NCI-H1436 (cell line): ENCODE data around the gene UBE3D.
"Not testable (repeated sequence)": the region's sequence is repeated elsewhere in the genome, so short reads cannot be mapped to it uniquely, and the experiment has no call there.

ENCODE experiments used
- DNase-seq: peaks from one replicate; lab custom pipeline; 2025; lab: John Stamatoyannopoulos, UW

The UBE3D gene

DNA sequence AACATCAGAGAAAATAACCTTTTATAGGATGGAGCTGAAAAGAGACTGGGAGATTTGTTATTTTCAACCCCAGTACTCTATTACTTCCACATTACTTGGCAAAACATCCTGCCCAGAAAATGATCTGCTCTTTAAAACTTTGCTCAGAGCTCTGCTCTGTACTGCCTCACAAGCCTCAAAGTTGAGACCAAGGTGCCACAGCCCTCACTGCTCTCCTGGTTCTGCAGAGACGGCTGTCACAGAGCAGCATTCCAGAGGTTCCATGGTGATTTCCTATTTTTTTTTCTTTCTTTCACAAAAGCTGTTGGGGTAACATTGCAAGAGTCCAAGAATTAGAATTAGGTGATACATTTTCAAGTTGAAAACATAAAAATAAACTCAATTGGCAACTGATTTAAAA lies 155.2 kb downstream of the UBE3D start:
- DNase-seq = no peak

DNA sequence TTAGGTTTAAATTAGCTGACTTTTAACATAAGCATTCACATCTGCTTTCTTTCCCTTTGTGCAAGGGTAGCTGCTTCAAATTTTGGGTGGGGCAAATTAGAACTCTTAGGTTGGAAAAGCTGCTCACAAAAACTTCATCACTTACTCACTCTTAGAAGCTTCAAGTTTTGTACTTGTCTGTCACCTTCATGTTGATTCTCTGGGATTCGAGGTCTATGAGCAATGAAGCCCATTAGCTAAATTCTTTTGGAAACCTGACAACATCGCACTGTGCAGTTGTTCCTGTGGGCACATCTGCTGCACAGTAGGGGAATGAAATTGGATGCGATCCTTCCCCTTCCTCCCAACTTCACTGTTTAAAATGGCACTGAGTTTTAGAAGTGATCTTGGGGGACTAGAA lies 156.1 kb downstream of the UBE3D start:
- DNase-seq = no peak

DNA sequence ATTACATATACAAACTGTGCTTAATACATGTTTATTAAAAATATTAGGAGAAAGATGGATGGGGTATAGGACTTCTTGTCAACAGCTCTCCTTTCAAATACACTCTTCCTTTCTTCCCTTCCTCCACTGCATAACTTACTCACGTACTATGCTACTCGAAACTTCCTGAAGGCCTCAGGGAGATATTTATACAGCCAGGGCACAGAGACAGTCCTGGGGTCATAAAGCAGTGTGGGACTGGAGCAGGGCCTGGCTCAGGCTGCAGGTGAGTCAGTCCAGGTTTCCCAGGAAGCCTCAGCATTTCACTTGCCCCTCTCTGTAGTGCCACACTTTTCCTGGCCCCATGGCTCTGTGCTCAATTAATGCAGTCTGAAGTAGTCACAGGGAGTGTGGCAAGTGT lies 157.0 kb downstream of the UBE3D start:
- DNase-seq = no peak

DNA sequence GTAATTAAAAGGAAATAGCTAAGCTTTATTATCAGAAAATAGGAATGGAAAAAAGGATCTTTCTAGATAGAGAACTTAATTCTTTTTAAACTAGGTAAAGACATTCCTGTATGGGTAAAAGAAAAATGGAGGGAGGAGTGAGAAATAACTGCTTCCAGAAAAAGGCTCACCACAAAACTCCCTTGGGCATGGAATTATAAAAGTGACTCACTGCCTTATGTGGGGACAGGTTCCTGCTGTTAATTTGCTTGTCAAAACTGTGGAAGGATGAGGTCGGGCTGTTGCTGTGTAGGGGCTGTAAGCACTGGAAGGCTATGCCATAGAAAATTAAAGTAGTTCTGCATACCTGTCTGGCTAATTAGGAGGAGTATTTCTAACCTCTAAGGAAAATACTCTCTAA lies 158.7 kb downstream of the UBE3D start:
- no peak for DNase-seq

DNA sequence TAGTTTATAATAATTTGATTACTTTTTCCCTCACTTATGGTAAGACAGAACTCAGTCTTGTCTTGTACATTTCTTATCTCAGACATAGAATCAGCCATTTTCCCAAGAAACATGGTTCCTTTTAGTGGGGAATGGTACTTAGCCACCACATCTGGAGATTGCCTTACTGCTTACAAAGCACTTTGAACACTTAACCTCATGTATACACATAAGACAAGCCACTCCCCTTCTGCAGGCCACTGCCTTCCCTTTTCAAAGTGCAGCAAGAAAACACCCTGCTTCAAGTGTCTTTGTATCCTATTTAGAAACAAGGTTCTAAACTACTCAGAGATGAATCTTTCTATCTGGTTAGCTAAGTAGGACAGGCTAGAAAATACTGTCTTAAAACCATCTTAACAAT lies 159.2 kb downstream of the UBE3D start:
- no peak for DNase-seq

DNA sequence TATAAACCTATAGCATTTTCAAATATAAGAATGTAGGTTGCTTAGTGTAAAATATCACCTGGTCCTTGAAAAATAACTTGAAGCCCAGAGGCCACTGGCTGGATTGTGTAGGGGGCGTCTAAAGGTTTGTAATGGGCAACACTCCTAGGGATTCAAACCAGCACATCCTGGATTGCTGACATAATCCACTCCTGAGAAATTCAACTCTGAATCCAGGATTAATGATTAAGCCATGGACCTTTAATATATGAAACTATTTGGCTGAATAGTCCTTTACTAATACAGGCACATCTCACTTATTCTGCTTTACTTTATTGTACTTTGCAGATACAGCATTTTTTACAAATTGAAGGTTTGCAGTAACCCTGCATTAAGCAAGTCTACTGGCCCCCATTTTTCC lies 160.8 kb downstream of the UBE3D start:
- DNase-seq = no peak

DNA sequence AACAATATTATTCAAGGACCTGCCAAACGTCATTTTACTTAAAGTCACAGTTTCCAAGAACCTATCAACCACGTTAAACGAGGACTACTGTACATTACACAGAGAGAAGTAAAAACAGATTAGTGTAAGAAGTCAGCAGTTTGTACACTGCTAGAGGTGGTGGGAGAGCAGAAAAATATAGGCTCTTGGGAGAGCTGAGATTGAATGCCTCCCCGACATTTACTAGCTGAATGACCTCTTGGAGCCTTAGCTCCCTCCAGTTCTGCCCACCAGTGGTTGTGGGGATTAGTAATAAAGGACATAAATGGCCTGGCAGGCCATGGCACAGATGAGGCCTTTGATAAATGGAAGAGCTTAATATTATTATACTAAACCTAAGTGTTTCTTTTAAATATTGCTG lies 161.4 kb downstream of the UBE3D start:
- no peak for DNase-seq

DNA sequence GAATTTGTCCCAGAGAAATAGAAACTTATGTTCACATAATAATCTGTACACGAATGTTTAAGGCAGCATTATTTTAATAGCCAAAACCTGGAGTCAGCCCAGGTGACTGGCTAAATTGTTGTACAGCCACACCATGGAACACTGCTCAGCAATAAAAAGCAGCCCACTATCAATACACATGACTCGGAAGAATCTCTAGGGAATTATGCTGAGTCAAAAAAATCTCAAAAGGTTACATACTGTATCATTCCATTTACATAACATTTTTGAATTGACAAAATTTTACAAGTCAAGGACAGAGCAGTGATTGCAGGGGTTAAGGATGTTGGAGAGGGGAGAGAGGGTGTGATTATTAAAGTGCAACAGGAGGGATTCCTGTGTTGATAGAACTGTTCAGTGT lies 163.4 kb downstream of the UBE3D start:
- no peak for DNase-seq

DNA sequence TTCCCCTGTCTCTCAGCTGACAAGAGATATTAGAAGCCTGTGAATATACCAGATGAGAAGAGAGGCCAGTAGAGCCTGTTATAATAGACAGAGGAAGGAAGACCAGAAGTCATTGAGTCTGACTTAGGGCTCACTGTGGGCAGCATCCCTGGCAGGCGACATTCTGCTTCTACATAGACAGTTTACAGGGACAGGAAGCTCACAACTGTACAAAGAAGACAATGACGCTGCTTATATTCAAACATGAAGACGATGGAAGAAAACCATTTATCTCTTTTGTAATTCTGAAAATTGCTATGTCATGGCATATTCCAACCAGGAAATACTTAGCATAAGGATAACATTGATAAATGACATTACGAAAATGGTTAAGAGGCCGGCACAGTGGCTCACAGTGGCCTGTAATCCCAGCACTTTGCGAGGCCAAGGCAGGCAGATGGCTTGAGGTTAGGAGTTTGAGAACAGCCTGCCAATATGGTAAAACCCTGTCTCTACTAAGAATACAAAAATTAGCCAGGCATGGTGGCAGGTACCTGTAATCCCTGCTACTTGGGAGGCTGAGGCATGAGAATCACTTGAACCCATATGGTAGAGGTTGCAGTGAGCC lies 170.9 kb downstream of the UBE3D start:
- DNase-seq = no peak

DNA sequence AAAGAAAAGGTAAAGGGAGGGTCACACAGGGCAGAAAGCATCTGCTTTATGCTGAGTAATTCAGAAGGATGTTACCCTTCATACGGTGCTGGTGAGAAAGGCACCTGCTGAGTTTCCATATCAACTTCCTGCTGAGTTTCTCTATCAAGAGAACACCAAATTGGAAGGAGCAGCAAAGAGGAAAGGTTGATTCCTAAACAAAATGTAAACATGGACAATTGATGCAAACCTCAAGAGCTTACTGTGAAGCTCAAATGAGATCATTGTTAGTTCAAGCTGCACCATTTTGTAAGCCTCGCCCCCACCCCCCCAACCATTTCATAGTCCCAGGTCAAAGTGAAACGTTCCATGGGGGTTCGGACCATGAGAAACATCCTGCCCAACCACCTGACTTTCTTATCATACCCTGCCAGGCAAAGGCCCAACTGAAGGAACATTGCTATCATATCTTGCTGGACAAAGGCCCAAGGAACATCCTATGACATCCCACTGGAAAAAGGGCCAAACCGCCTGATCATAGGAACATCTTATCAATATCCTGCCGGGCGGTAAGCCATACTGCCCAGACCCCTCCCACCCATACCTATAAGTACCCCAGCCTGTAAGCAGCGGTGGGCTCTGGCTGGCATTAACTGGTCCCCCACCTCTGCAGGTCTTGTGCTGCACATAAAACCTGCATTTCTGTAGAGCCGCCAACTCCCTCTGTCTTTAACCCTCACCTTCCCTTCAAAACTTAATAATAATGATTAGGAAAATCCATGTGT lies 171.6 kb downstream of the UBE3D start:
- no peak for DNase-seq

DNA sequence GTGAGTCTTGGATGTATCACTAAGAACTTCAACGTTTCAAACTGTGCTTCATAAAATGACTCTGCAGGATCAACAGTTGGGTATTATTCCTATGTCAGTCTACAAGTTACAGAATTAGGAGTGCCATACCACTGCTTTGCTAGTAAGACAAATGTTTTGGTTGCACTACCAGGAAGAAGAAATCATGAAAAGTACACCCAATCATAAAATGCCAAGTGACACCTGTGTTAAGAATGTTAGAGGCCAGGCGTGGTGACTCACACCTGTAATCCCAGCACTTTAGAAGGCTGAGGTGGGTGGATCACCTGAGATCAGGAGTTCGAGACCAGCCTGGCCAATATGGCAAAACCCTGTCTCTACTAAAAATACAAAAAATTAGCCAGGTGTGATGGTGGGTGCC lies 174.1 kb downstream of the UBE3D start:
- DNase-seq = not testable (repeated sequence)

DNA sequence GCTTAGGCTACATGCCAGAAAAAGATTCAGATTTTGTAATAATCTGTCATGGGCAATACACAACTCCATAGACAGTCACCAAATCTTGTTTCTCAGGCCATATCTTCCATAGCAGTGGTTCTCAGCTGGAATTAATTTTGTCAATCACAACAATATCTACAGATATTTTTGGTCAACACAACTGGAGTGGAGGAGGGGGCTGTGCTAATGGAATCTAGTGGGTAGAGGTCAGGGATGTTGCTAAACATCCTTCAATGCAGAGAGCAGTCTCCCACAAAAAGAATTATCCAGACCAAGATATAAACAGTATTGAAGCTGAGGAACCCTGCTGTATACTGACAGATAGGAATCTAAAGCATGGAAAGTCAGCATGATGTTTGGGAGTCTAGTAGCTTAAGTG lies 174.6 kb downstream of the UBE3D start:
- DNase-seq = no peak

DNA sequence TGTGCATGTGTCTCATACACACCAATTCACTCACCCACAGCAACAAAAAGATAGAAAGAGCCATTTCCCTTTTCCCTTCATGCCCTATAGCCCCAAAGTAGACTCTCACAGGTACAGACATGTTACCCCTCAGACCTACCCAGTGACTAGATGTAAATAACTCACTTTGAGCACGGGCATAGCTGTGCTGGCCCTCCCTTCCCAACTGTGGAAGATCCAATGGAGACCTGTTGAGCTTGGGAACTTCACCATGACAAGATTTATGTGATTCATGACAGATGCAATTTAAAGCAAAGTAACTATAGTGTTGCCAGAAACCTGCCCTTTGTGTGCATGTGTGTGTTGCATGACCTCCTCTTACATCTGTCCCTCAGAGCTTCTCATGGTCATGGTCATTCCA lies 175.4 kb downstream of the UBE3D start:
- no peak for DNase-seq

DNA sequence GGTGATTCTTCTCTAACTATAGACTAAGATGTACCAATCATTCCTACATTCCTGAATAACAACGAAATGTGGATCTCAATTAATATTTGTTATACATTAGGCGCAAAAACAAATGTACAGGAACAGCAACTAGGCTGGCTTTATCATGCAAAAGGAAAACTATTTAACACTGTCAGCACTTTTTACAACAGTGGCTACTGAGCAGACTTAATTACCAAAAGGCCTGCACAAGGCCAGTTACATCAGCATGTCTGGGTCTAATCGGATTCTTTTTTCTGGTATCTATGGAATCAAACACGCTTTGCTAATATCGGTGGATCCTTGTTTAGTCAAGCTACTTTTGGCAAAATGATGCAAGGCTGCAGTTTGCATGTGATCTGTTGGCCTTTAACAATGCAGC lies 176.5 kb downstream of the UBE3D start:
- no peak for DNase-seq

DNA sequence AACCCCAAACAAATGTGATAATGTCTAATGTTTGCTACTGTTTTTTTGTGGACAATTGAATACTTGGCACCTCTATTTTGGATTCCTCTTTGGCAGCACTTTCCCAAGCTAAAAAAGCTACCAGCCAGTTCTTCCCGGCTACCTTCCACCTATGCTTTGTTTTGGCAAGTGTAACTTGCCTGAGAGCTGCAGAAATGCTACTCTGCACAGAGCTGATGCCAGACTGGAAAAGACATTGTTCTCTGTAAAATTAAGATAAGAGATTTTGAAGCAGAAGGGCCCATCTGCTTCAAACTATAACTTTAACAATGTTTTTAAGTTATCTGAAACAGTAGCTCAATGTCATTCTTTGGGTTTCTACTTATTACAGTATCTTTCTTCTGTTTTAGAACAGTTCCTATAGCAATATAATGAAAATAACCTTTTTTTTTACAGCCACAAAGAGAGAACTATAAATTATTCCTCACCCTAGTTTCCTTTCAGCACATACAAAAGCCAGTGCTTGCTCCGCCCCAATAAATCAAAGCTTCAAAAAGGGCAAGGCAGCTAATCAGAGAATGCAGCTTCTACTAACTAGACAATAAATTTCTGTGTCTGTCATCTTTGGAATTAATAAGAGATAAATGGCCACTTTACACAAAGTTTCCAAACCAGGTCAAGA lies 183.1 kb downstream of the UBE3D start:
- DNase-seq = no peak

DNA sequence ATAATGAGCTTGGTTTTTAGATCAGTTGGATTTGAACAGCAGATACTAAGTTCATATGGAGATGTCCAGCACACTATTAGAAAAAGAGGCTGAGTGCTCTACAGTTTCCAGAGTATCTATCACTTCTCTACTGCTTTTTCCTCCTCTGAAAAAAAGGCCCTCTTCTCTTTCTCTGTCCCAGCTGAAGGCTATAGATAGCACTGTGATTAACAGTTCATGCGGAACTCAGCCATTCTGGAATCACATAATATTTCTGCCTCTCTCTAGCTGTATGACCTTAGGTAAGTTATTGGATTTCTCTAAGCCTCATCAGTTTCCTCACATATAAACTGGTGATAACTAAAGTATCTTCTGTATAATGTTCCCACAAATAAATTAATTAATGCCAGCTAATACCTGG lies 184.1 kb downstream of the UBE3D start:
- DNase-seq = no peak

DNA sequence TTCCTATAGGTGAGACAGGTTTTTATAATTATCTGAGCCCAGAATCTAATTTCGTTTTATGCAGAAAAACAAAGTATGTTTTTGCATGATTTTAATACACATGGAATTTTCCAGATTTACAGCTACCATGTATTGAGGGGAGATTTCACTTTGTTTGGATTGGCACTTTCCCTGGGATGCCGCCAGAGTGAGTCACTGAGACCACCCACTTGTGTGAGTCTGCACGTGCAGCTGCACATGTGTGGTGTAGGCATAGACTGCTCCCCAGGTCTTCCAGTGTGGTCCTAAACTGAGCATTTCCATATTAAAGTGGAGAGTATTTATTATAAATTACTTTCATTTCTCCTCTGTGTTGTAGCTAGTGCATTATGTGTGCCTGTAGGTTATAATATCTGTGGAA lies 186.8 kb downstream of the UBE3D start:
- DNase-seq = no peak

DNA sequence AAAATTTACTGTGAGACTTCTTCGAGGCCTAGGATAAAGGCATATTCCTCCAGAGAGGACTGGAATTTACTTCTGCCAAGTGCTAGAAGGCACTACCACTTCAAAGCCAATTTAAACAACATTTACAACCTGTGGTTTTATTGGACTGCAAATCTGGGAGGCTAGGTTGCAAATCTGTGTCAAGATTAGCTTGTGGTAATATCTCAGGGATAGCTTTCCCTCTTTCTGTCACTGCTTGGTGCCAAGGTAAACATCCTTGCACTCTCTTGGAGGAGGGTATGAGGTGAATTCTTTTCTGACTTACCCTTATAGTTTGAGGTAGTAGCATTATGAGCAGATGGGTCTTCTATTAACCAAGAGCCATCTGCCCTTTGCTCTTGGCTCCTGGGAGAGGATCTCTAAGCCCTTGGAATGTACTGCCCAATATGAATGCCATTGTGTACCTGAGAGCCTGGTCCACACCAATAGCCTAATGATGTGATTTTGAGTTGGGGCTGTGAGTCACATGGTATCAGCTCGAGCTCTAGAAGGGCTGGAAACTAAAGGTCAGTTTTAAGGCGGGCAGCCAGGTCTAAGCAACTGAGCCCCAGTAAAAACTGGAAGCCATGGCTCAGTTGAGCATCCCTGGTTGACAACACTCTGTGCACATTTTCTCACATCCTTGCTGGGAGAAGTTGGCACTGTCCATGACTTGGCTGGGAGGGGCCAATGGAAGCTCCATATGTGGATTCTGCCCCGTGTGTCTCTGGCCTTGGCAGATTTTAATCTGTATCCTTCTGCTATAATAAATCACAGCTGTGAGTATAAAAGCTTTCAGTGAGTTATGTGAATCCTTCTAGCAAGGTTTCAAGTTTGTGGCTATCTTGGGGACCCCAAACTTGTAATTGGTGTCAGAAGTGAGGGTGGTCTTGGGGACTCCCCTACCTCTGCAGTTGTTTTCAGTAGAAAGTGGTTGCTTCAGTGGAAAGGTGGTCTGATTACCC lies 188.1 kb downstream of the UBE3D start:
- DNase-seq = no peak

DNA sequence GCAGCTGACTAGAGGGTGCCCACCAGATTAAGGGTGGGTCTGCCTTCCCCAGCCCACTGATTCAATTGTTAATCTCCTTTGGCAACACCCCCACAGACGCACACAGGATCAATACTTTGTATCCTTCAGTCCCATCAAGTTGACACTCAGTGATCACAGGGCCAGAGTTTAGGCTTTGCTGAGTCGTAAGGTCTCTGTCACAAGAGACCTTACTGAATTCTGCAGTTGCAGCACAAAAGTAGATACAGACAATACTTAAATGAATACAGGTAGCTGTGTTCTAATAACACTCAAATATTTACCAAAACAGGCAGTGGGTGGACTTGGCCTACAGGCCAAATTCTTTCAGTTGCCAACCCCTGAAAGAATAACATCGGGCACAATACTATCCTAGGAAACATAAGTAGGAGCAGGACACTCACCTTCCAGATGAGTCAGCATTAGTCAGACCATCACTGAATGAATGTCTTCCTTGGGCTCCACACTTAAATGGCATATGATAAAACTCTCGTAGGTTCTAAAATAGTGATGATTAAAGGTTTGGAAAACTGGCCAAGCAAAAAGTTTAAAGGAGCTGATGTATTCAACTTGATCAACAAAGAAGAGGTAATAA lies 190.0 kb downstream of the UBE3D start:
- no peak for DNase-seq

DNA sequence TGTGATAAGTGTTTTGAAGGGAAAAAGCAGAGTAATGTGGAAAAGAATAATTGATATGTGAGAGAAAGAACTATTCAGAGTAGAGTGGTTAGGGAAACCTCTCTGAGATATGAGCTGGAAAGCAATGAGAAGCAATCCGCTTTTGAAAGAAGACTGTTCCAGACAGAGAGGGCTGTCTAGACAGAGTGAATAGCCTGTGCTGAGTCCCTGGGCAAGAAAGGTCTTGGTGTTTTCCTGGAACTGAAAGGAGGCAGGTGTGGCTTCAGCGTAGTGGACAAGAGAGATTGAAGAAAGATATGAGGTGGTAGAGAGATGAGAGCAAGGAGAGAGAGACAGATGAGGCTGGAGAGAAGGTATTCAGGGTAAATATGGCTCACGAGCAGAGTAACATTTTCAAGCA lies 190.8 kb downstream of the UBE3D start:
- DNase-seq = no peak

DNA sequence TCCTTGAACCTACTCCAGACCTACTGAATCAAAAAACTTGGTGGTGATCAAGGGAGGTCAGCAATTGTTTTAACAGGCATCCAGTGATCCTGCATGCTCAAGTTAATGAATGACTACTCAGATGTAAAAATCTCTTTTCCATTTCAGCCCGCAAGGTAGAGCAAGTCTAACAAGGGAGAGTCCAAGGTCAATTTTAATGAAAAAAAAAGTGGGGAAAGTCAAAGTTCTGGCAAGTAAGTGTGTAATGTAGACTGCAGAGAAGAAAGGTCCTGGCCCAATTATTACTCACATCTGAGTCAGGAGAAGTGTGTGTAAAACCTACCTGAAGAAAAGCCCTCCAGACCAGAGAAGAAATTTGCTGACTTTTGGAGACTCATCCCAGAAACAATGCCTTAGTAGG lies 193.5 kb downstream of the UBE3D start:
- no peak for DNase-seq
